ENCODE data around the gene SMYD1.
A peak's percentile ranks its signal among the peaks of the same experiment; 100 is the strongest.
"Not testable (repeated sequence)": the region's sequence is repeated elsewhere in the genome, so short reads cannot be mapped to it uniquely, and the experiment has no call there.

The SMYD1 gene

DNA sequence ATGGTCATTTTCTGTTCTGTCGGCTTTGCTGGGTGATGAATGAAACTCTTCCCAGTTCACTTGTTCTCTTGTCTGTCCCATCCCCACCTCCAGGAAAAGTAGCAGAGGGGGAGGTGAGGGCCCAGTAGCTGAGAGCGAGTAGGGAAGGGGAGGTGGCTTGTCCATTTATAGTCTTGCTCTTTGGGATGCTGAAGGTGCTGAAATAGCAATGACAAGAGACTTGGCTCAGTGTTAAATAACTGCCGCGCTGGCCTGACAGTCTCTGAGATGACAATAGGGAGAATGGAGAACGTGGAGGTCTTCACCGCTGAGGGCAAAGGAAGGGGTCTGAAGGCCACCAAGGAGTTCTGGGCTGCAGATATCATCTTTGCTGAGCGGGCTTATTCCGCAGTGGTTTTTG is at the start of gene SMYD1:
Gene SMYD1 (plus strand): TSS at position 228 of the 400 bp plus-strand sequence. CDS start 40 bp downstream, at position 268.
- DNase-seq = no peak

DNA sequence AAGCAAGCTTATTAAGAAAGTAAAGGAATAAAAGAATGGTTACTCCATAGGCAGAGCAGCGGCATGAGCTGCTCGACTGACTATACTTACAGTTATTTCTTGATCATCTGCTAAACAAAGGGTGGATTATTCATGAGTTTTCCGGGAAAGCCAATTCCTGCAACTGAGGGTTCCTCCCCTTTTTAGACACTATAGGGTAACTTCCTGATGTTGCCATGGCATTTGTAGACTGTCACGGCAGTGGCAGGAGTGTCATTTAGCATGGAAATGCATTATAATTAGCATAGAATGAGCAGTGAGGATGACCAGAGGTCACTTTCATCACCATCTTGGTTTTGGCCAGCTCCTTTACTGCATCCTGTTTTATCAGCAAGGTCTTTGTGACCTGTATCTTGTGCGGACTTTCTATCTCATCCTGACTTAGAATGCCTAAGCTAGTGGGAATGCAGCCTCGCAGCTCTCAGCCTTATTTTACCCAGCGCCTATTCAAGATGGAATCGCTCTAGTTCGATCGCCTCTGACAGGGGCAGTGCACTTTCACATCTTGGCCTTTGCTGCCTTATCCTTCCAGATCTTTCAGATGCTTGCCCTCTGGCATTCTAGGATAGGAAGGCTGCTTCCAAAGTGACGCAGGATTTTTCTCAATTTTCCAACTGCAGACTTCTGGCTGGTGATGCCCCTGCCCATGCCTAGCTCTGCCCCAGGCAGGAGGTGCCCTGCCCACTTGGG is 49.4 kb upstream of the SMYD1 start:
- DNase-seq = not testable (repeated sequence)

DNA sequence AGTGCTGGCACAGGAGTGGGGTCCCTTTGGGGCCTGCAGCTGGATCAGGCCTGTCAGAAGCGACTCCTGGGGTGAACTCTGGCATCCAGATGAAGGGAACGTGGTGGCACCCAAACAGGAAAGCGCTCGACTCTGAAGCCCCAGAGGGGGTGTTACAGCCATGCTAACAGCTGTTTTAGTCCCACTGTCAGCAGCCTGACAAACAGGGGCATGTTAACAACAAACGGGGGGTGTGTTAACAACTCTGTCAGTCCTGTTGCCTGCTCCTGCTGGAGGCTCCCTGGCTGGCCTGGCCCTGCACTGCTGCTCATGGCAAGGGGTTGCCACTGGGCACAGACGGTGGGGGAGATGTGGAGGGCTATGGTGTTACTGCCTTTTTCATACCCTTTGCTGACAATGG is 48.7 kb upstream of the SMYD1 start:
- no peak for DNase-seq

DNA sequence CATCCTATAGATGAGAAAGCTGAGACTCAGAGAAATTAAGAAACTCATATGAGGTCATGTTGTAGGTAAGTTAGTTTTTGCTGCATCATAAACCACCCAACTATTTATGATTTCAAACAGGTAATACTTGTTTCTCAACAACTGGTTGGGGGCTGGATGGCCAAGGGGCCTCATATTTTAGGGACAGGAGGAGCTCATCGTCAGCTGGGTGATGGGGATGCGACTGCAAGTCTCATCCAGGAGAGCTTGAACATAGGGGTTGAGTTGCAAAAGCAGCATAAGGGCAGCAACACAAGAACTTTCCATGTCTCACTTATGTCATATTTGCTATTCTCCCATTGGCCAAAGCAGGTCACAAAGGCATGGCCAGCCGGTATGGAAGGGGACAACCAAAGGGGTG is 47.6 kb upstream of the SMYD1 start:
- no peak for DNase-seq

DNA sequence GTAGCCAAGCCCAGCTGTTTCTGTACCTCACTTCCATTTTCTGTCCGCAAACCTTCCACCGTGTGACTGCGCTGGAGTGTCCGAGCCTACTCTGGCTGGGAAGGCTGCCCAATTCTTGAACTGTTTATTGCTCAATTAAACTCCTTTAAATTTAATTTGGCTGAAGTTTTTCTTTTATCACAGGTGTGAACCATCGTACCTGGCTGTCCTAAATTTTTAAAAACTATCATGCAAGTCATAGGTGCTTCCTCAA is 45.0 kb upstream of the SMYD1 start:
- no peak for DNase-seq

DNA sequence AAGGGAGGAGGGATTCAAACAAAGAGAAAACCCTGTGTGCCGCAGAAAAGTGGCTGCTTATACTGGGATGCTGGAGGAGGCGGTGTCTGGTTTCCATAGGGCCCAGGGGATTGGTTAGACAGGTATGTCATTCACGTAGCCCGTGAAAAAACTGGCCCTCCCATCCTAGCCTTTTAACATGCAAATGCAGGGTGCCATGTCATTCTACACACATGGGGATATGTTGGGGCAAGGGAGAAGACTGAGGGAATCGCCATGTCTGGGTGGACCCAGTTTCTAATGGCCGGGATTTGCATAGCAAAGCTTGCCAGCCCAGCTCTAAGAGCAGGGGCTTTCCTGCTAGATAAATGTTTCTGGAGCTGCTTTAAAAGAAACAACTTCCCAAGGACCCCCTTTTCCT is 43.1 kb upstream of the SMYD1 start:
- DNase-seq = no peak

DNA sequence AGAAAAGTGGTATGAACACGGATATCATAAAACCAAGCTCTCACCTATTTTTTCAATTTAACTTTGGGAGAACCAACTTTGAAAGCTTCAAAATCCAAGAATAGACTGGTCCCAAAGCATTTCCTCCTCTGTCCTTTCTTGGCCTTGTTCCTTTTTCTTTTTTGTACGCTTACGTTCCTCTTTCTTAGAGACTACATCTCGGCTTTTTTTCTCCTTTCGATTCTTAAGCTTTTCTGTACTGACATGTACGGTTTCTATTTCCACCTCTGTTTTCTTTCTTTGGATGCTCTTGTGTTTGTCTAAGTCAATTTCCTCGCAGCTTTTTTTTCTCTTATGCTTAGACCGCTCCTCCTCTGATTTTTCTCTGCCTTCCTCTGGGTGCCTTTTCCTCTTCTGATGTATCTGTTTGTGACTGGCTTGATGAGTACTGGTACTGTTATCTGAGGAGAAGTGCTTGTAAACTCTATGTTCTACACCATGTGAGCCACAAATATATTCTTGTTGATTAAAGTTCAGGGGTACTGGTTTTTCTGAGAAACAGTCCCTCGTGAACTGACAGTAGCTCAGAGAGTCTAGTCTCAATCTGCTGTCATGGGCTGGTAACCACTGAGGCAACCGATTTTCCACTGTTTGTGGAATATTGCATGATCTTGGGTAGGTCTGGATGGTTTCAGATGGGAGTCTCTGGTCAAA is 39.8 kb upstream of the SMYD1 start:
- DNase-seq = no peak

DNA sequence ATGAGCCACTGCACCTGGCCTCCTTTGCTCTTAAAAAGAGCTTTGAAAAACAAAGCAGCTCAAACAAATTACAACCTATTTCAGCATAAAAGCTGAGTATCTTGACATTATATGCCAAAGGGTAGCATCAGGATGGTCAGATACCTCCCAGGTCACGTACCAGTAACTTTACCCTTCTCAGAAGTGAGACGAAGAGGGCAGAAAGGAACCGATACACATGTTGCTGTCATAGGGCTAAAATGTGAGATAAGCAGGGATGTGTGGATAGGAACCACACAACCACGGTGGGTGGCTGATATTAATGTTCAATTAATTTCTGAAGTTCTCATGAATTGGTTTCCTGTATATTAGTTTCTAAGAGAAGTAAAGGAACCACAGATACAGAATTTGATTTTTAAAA is 38.7 kb upstream of the SMYD1 start:
- no peak for DNase-seq

DNA sequence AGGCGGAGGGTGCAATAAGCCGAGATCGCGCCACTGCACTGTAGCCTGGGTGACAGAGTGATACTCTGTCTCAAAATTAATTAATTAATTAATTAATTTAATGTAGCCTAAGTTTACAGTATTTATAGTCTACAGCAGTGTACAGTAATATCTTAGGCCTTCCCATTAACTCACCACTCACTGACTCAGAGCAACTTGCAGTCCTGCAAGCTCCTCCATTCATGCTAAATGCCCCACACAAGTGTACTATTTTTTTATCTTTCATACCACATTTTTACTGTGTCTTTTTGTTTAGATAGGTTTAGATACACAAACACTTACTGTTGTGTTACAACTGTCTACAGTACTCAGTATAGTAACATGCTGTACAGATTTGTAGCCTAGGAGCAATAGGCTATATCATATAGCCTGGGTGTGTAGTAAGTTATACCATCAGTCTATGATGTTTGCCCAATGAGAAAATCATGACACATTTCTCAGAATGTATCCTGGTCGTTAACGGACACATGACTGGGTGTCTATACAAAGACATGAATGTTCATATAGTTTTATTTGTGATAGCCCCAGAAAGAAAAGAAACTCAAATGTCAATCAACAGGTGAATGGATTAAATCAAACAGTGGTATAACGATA is 35.4 kb upstream of the SMYD1 start:
- DNase-seq = no peak

DNA sequence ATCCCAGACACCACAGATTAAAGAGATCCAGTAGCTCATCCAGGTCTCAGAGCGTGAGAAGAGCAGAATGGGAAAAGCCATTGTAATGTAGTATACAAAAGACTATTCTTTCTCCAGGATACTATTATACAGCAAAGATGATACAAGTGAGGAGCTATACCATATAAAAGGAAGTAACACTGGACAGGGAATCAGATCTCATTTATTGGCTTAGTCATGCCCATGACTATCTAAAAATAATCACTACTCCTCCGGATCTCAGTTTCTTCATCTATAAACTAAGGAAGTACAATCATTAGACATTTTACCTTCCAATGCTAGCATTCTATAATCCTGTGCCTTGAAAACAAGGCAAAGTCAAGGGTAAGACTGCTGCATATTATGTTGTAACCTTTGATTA is 31.4 kb upstream of the SMYD1 start:
- no peak for DNase-seq

DNA sequence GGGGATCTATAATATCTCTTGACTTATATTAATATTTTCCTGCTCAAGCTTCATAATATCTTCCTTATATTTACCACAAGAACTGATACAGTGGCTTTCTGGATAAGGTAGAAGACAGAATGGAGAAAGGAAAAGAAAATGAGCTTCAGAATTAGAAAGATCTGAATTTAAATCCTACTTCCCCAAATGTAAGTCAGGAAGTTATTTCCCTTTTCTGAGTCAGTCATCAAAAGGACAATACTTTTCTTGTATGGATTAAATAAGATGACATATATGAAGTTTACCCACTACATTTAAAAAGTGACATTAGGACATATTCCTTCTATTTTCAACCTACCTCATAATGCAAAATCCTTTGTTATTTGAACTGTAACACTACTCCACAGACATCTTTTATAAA is 31.0 kb upstream of the SMYD1 start:
- no peak for DNase-seq

DNA sequence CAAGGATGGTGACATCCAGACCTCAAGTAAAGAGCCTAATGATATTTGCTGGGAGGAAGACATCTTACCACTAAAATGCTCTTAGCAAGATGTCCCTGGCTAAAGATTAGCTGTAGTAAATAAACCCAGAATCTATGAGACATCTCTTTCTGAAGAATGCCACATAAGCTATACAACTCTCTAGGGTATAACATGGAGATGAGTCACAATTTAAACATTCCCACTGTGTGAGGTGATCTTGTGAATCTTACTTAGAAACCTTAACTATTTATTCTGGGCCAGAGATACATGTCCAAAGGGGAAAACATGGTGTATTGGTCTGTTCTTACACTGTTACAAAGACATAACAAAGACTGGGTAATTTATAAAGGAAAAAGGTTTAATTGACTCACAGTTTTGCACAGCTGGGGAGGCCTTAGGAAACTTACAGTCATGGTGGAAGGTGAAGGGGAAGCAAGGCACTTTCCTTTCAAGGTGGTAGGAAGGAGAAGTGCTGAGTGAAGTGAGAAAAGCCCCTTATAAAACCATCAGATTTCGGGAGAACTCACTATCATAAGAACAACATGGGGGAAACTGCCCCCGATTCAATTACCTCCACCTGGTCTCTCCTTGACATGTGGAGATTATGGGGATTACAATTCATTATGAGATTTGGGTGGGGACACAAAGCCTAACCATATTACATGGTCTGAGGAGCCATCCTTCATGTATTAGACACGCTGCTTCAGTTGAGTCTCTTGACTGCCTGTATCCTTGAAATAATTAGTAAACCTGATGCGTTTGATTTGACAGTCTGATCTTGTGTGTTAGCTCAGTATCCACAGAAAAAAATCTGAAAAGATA is 29.1 kb upstream of the SMYD1 start:
- no peak for DNase-seq

DNA sequence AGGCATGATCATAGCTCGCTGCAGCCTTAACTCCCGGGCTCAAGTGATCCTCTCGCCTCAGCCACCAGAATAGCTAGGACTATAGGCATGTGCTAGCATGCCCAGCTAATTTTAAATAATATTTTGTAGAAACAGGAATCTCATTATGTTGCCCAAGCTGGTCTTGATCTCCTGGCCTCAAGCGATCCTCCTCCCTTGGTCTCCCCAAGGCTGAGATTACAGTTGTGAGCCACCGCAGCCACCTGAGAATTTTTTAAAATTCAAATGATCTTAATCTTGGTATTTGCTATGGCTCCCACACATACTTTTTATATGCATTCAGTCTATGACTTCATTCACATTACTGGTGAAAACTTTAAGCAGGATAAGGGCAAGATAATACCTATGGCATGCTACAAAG is 25.1 kb upstream of the SMYD1 start:
- DNase-seq = no peak

DNA sequence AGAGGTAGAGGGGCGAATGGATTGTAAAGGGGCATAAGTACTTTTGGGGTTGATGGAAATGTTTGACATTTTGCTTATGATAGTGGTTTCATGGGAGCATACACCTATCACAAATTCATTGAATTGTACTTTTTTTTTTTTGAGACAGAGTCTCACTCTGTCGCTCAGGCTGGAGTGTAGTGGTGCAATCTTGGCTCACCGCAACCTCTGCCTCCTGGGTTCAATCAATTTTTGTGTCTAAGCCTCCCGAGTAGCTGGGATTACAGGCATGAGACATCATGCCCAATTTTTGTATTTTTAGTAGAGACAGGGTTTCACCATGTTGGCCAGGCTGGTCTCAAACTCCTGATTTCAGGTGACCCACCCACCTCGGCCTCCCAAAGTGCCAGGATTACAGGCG is 22.1 kb upstream of the SMYD1 start:
- DNase-seq = not testable (repeated sequence)

DNA sequence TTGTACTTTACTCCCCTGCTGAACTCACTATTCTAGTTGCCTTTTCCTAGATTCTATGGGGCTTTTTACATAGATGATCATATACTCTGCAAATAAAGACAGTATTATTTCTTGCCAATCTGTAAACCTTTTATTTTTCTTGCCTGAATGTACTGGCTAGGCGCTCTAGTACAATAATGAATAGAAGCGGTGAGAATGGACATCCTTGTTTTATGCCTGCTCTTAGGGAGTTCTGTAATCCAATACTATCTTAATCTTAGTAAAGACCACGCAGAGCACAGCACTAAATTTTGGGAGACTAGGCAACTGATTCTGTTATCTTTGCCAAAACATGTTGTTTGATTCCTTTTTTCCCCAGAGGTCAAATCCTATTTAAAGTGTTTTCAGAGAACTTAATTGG is 19.1 kb upstream of the SMYD1 start:
- no peak for DNase-seq

DNA sequence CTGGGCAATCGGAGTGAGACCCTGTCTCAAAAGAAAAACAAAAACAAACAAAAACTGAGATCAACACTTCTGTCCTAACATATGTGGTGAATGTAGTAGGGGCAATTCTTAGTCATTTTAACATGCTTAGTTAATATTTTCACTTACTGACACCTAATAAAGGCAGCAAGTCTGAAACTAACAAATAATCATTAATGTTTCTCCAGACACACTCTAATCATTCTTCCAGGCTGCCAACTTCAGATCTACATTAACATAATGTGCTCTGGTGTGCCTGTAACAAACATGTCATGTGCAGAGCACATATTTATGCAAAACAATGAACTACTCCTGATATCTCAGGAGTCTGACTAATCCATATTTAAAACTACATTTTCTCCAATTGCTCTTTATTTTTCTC is 18.0 kb upstream of the SMYD1 start:
- DNase-seq = no peak

DNA sequence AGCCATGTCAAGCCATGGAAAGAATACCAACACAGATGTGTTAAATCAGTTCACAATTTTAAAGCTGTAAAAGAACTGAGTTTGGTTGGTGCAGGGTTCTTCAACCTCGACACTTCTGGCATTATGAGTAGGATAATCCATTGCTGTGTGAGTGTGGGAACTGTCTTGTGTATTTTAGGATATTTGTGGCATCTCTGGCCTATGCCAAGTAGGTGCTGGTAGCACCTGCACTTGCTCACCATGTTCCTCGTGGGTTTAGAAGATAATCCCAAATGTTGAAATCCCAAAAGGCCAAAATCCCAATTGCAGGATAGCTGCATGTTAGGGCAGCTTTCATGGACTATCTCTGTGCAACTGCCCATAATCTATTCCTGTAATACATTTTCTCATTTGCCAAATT is 15.8 kb upstream of the SMYD1 start:
- DNase-seq = no peak

DNA sequence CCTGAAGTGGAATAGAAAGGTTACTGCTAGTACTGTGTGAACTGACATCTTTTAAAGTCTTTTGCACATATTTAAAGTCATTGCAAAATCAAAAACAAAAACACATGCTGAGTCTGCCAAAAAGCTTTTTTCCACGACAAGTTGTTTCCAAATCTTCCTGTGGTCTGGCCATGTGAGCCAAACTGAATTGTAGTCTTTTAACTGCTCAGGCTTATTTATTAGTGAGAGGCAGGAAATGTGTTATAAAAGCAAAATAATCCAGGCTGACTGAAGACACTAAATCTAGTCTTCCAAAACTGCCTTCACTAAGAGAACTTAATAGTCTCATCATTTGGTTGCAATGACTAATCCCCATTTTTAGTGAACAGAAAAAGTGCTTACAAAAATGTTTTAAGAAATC is 14.3 kb upstream of the SMYD1 start:
- DNase-seq = no peak

DNA sequence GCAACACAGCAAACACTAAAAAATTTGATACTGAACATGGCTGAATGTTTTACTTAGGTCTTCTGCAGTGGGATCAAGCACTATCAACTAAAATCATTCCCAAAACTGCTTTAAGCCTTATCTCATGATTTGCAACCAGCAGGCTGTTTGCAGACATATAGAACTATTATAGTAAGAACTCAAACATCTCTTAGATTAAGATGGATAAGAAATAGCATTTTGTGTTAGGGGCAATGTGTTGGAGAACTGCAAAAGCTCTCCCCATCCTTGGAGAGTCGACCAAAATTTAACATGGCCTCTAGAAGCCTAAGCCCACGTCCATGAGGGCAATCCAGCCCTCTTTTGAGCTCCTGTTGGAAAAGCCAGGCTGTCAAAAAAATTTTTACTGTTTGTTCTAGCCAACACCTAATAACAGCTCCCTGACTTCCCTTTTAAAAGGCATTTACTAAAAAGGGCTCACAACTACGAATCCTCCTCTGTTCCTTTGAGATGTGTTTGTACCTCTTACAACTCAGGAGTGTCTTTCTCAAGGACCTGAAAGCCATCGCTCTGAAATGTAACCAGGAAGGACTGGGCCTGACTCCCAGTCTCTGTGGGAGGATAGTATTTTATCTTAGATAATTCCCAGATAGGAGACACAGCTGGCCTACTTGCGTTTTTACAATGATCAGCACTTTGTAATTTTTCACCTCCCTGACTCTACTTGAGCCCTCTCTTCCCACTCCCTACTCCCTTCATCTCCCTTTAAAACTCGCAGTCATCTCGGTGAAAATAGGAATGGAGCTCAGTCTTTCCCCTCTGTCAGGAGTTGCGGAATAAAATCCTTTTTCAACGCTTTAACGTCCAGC is 13.5 kb upstream of the SMYD1 start:
- DNase-seq = no peak

DNA sequence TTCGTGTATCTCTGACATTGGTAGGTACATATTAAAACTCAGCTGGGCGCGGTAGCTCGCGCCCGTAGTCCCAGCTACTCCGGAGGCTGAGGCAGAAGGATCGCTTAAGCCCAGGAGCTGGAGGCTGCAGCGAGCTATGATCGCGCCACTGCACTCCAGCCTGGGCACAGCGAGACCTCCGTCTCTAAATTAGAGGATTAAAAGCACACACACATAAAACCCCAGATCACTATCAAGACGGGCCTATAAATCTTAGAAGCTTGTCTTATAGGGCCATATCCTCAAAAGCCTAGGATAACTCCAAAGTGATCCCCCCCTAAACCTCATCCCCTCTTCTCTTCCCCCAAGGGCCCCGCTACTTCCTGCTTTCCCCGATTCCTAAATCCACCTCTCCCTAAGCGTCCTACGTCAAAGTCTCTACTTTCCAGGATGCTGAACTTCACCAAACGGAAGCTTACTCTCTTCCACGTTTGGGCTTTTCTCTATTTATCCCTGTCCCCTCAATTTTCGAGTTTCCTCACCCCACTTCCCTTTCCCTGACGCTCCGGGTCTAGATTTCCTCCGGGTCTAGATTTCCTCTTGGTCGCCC is 12.7 kb upstream of the SMYD1 start:
- no peak for DNase-seq

DNA sequence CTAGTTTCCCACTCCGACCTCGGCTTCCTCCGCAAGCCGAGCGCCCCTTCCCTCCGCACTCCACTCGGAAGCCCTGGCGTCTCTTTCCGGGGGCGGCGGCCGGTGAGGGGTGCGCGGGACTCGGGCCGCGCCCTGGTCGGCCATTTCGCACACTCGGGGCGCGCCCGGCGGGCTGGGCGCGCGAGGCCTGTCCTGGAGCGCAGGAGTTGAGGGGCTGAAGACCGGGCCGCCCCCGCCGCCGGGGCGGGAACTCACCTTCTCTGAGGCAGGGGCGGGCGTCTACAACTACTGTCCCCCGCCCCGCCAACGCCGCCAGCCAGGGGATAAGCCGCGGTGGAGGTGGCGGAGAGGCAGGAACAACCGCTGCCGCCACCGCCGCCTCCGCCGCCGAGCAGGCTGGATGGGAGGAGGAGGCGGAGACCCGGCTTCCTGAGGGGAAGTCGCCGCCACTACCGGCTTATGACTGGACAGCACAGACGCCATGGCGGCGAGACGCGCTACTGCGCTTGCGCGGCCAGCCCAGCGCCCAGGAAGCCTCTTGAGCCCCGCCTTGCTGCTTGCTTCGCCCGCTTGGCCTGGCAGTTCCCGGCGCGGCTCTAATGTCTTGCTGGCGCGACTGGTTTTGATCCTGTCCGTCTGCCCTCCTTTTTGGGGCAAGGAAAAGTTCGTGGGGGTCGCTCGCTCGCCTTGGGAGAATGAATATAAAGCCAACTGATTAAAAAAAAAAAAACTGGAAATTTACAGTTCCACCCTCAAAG is 12.1 kb upstream of the SMYD1 start, which contains the start of gene KRCC1:
Gene KRCC1 (minus strand): TSS at position 413 of the 758 bp plus-strand sequence. CDS start 27,220 bp downstream, outside the sequence.
- DNase-seq = peak; percentile 52
